Smooth muscle cell of the brain vasculature (primary cell): ENCODE measurements around the gene ARRDC3.

Experiments
- DNase-seq: peaks from one replicate; pipeline ENCODE4 v3.0.0-alpha.2; 2012; ENCODE audit warnings: low read depth, low spot score

ARRDC3 gene

DNA sequence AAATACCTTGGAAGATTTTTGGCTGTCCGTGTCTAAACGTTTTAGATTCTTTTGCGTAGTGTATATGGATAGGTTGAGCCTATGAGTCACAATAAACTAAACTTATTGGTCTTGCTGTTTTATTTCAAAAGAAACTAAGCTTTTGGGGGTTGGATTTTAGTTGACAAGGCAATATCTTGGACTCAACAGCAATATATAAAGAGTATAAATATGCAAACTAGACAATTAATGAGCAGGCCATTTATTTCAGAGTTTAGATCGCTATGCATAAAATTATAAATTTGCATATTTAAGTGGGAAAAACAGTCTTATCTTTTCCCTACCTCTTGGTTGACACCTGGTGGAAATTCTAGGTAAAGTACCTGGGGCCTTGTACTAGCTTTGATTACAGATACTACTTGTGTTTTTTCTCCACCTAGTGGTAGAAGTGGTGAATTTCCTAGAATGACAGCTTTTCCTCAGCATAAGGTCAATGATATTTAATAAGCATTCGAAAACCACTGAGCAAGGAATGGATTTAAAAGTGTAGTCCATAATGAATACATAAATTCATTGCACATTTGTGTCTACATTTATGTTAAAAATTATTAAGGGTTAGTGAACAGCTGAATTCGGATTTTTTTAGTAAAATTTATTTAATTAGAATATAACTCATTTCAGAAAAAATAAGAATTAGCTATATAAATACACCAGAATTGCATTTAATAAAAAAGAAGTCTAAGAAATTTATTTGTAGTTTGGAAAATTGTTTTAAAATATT, 1.7 kb upstream of the ARRDC3 start:
- DNase-seq, result peak; percentile 88

DNA sequence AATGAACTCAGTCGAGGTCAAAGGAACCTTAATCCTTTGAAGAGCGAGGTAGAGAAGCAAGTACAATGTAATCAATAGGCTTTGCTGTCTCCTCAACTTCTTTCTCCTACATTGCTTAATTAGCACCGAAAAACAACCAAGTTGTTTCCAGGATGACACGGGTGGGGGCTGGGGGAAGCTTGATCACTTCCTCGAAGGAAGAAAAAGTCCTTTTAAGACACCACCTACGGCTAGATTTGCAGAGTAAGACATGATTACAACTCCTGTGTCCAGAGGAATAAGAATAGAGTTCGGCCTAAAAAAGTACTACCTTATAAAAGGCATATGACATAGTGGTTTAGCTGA, 811 bp upstream of the ARRDC3 start:
- DNase-seq, result no peak

DNA sequence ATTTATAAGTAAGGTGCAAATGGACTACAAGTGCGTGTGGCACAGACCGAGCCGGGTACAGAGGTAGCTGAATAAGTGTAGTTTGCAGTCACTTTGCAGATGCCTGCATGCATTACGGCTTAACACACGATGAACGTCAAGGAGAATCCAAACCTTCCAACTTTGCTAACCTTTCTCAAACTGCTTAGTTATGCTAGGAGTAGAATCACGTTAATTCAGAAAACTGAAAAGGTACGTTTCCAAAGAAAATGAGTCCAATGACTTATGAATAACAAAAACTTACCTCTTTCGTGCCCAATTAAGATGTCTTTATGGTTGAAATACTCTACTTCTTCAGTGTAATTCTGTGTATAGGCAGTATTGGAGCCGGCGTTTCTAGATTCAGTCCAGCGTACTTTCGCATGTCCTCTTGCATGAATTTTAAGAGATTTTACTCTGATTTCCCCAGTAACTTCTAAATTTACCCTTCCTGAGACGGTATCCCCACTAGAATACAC, 539 bp downstream of the ARRDC3 start:
- DNase-seq, result no peak

DNA sequence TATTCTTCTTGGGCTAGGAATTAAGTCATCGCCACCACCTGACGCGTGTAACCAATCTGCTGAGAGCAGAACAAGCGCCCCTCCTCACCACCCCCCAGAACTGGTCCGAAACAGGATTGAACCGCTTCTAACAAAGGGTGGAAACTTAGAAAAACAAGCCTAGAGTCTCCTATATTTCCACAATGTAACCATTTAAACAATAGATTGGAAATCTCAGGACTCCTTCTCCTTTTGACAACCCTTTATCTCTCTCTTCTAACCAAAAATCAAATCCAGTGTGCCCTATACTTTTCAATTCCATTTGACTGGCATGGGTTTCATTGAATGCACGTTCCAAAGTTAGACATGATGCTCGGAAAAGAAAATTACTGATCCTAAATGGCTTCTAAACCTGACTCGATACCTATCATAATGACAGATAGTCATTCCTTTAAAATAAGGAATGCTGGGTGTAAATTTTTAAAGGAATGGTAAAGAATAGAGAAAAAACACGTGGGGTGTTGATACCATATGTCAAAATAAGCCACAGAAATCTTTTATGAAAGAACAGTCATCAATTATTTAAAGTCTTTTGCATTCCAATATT, 1.2 kb downstream of the ARRDC3 start:
- DNase-seq, result peak; percentile 60

DNA sequence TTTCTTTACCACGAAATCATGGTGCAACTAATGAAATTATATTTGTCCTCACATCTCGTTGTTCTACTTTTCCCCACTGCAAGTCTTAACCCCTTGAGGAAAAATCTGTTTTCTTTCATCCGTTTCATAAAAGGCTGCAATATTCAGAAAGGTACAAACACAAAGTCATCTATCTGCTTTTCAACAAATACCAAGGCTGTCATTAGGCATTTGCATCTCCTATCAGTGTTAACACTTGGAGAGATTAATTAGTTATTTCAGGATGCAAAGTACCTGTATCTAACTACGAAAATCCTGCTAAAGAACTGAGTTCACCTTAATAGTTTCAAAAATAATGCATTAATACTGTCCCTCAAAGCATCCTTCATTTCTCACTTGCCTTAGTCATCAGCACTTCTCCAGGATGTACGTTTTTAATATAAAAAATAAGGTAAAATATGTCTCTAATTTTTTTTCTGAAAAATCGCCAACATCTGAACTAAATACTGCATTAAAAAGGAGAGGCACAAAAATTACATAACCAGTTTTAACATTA, 1.8 kb downstream of the ARRDC3 start:
- DNase-seq, result no peak

DNA sequence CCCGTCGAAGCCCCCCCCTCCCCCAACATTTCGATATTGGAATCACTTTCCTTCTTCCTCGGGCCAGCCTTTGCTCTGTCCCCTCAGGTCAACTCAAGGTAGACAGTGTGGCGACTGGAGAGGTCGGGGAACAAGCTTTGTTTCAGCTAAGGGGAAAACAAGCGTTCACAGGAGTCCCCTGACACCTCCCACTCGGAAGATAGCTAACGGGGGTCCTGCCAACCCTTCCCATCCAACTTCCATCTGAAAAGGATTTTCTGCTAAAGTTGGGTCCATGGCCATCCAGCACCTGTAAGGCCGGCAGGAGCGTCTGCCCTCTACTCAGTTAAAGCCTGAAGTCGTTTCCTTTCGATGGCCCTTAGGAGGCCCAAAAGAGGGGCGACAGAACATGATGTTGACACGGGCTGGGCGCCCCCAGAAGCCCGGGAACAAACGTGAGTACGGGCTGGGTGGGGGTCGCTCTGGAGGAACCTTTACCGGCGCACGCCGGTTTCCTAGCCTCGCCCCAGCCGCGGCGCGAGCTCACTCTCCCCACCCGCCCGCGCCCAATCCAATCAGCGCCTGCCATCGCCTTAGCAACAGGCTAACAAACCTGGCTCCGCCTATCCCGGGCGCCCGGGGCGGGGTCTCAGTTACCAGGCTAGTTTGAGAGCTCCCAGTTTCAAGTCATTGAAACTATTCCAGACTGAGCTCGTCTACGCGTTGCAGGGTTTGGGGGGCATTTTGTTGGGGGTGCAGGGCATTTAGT, 2.5 kb downstream of the ARRDC3 start:
- DNase-seq, result peak; percentile 93

DNA sequence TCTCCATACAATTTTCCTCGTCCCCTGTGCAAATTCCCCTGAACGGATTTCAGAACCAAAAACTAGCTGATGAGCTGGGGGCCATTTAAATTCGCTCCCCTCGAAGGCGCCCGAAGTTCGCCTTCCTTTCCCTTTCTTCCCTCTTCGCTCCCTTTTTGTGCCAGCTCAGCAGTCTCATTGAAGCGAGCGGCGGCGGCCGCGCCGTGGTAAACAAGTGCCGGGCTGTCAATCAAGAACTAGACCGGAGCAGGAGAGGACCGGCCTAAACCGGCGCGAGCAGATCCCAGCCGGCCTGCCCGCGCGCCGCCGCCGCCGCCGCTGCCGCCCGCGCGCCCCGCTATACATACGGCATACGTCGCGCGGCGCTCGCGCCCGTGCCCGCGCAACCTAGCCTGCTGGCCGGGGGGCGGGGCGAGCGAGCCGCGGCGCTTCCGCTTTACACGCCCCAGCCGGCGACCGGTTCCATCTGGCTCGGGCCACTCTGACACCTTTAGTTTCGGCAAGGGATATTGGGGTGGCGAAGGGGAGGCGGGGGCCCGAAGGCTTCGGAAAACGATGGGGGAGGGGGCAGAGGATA, 3.1 kb downstream of the ARRDC3 start:
- peak; percentile 74 for DNase-seq

DNA sequence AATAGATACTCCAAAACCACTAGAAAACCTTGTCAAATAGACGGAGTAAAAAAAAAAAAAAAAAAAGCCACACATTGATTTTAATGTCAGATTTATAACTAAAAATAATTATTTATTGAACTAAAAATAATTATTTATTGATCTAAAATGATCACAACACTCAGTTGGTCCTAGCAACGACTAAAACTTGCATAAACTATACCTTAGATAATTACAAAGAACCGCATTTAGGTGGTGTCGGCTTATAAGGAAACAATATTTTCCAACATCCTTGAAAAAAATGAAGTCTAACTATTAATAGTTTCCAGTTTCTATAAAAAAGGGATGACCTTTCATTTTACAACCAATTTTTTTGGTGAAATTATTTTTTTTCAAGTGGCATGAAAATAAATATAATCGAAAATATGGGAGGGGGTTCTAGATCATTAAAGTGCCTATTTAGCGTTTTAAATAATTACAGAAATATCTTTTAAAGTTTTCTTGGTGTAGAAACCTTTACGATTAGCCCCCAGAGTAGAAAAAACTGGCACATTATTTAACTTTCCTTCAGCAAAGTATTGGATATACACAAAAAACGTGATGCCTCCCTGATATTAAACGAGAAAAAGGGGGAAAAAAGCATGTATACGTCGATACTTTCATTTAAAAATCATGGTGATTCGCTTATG, 3.7 kb downstream of the ARRDC3 start:
- no peak for DNase-seq

DNA sequence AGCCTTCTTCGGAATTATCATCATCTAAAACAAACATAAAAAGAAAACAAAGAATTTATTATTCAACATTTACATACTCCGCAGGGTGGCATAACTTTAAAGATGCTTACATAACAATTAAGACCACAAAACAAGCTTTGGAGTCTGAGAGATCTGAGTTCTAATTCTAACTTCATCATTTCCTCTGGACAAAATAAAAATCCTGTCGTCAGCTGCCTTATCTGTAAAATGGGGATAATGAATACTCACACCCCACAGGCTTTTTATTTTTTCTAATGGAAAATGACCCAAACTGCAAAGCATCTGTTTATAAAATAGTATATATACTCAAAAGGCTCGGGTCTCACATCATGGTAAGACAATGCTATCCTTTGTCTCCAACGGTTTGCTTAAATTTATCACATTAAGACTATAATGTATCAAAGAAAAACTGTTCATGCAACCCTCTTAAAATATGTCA, 4.3 kb downstream of the ARRDC3 start:
- DNase-seq, result no peak

DNA sequence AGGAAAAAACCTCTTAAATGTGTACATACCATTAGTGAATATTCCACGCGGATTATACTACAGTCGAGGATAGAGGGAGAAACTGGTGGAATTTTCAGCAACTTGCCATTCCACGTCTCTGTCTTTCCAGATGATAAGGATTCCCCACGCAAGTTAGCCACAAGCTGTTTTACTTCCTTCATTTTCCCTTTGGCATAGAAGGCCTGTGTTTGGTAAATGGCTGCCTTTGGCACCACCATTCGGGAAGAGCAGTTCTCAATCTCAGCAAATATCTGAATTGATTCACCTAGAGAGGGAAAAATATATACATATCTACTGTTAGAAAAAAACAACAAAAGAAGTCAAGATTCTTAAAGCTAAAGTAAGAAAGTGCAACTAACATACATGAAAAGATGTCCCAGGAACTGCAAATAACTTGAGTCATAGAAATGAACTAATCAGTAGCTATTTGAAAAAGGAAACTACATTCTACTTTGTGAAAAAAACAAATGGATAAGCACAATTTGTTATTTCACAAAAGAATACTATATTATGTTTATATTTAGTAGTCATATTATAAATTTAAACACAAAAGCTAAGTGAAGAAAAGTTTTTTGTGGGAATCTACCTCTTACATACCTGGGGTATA, 8.1 kb downstream of the ARRDC3 start:
- no peak for DNase-seq

DNA sequence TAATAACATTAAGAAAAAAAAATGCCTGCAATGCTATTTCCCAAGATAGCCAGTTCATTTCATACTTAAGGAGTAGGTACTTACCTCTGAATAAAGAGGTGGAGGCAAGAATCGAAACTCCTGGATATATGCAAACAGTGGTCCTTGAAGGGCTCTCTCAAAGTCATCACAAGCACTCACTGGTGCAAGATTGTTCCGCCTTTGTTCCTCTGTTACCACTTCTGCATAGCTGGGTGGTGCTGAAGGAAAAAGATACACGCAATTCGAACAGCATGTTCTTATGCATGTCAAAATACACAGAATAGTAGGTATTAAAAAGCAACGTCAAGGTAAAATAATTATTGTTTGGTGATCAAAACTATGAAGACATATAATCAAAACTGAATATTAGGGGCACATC, 9.5 kb downstream of the ARRDC3 start:
- DNase-seq, result no peak

DNA sequence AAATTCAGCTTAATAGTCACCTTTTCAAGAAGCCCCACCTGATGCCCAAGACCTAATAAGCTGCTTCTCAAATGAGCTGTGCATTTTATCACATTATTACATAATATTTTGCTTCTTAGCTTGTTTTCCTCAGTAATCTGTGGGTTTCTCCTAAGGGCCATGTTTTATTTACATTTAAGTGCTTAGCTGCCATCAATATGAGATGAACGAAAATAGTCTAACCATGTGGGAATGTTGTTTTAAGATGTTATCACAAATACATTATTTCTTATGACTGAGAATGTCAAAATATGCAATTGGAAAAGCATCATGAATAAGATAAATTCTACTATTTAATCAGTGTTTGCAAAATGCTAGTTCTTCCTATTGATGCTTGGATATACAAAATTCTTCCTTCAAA, 10.1 kb downstream of the ARRDC3 start:
- DNase-seq, result no peak

DNA sequence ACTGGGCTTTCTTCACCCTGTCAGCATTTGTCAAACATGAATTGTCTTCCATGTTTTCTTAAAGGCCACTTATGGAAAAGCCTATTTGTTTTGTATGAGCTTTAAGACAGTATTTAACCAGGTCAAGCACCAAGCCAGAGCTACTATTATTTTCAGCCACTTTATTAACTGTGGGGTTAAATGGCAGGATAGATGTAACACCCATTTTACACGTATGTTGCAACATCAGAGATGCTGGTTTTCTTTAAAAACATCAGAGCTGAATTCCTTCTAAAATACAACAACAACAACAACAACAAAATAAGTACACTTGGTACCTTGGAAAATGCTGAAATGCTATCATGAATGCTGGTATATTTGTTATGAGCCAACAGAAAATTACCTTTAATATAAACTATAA, 13.6 kb downstream of the ARRDC3 start:
- DNase-seq, result no peak

DNA sequence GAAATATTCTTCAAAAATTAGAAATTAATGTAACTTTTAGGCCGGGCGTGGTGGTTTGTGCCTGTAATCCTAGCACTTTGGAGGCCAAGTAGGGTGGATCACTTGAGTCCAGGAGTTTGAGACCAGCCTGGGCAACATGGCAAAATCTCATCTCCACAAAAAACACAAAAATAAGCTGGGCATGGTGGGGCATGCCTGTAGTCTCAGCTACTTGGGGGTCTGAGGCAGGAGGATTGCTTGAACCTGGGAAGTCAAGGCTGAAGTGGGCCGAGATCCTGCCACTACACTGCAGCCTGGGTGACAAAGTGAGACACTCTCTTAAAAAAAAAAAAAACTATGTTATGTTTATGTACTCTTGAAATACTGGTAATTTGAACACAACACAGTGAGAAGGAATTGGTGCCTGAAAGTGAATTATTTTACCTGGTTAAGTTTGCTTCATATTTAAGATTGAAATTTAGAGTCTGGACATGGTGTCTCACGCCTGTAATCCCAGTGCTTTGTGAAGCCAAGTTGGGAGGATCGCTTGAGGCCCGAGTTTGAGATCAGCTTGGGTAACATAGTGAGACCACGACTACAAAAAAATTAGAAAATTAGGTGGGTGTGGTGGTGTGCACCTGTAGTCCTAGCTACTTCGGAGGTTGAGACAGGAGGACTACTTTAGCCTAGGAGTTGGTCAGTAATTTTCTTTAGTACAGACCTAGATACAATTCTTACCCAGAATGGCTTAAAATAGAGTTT, 15.0 kb downstream of the ARRDC3 start:
- DNase-seq, result no peak

DNA sequence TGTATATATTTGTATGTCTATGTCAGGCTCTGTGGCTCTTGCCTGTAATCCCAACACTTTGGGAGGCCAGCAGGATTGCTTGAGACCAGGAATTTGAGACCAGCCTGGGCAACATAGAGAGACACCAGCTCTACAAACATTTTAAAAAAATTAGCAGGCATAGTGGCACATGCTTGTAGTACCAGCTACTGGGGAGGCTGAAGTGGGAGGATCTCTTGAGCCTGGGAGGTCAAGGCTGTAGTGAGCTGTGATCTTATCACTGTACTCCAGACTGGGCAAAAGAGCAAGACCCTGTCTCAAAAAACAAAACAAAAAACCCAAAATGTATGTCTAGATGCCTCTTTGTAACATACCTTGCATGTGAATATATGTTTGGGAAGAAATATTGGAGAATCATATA, 15.8 kb downstream of the ARRDC3 start:
- DNase-seq, result no peak

DNA sequence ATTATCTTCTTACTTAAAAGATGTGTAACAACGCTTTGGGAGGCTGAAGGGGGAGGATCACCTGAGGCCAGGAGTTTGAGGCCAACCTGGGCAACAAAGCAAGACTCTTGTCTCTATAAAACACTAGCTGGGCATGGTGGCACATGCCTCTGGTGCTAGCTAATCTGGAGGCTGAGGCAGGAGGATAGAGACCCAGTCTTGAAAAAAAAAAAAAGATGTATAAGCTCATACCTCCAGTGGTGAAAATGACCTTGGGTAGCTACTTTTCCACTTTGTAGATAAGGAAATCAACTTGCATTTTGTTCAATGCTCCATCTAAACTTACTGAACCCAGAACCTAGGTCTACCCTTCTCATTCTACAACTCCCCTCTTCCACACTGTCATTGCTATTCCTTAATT, 16.6 kb downstream of the ARRDC3 start:
- DNase-seq, result no peak

DNA sequence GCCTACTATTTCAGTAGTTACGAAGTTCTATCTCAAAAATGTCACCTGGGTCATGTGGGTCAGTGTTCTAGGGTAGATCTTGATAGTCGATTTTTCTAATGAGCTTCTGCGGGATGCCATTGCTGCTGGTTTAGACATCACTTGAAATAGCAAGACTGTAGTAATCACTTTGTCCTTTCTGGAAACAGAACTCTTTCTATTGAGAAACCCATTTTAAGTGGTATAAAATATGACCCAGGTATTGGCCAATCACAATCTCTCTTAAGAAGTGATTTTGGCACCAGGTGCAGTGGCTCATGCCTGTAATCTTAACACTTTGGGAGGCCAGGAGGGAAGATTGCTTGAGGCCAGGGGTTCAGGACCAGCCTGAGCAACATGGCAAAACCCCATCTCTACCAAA, 17.6 kb downstream of the ARRDC3 start:
- DNase-seq, result no peak

DNA sequence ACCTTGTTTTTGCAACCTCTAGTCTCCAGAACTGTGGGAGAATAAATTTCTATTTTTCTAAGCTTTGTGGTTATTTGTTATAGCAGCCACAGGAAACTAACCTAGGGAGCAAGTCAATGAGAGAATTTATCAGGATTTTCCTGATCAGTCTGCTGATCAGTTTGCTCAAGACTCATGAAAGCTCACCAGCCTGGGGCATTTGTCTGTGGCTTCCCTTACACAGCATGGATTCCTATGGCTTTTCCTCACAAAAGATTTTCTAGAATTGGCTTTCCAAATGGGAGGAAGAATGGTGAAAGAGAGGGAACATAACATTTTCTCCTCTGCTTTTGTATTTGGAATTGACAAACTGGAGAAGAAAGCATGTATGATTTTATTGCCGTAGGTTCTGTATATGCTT, 20.2 kb downstream of the ARRDC3 start:
- DNase-seq, result no peak

DNA sequence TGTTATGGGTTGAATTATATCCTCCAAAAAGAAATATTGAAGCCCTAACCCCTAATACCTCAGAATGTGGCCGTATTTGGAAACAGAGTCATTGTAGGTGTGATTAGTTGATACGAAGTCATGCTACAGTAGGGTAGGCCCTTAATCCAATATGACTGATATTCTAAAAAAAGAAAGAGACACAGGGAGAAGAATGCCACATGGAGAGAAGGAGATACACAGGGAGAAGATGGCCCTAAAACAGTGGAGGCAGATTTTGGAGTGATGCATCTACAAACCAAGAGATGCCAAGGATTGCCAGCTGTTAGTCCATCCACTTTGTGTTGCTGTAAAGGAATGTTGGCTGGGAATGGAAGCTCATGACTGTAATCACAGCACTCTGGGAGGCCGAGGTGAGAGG, 21.3 kb downstream of the ARRDC3 start:
- no peak for DNase-seq

DNA sequence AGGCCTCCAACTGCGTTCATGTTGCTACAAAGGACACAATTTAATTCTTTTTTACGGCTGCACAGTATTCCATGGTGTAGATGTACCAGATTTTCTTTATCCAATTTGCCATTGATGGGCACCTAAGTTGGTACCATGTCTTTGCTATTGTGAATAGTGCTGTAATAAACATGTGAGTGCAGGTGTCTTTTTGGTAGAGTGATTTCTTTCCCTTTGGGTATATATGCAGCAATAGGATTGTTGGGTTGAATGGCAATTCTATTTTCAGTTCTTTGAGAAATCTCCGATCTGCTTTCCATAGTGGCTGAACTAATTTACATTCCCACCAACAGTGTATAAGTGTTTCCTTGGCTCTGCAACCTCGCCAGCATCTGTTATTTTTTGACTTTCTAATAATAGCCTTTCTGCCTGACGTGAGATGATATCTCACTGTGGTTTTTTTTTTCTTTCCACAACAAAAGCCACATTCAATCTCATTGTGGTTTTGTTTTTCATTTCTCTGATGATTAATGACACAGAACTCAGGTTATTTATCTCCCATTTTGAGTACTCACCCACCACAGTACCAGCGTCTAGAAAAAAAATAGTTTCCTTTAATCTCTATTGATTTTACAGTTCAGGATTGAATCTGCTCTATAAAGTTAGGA, 21.9 kb downstream of the ARRDC3 start:
- DNase-seq, result no peak
